ENCODE measurements around the gene TM7SF2.

DNA sequence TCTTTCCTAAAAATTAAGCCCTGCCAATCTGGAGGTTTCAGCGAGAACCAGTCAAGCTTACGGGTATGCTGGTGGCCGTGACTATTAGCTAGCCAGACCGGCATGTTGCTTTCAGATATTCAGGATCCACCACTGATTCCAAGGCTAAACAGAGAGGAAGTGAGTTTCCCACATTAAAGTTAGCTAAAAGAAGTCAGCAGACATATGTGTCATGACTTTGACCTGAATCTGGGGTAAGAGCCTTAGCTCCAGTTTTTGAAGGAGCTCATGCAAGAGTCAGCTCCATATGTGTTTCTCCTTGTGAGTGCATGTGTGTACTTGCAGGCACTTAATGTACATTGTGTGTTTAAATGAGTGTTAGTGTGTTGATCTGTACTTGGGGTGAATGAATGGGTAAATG lies 26.2 kb upstream of the TM7SF2 start:
- no peak for TF ChIP-seq CTCF (IDR thresholded peaks at IDR 0.05)
- no peak for TF ChIP-seq POLR2A (IDR thresholded peaks at IDR 0.05)

Data from right lobe of liver (tissue), 4 donors.